ENCODE measurements around the gene PCDHGA6. TPM values are rescaled to one million over a fixed set of nuclear protein-coding genes. Genes with fewer than 3 reads are reported as not detected.
A peak's percentile ranks its signal among the peaks of the same experiment; 100 is the strongest.

Gene PCDHGA6
- total and polyA plus RNA-seq, 2 donors (not counting 1 experiment from before 2014, with no cell fraction given): 3.9 to 4.8 TPM

GRCh38 chr5:141351591-141351990 is 22.1 kb upstream of the PCDHGA6 start:
- Histone ChIP-seq H3K9ac (ENCODE audit: insufficient read depth, low read length) (no peak overlapping the region), H3K27ac (ENCODE audit: insufficient read depth, low read length) (no peak overlapping the region), H2AFZ (ENCODE audit: low read length) (no peak overlapping the region)

GRCh38 chr5:141354900-141355469 is 18.7 kb upstream of the PCDHGA6 start, which contains the start of gene PCDHGA4:
Gene PCDHGA4, plus strand, starts transcription at chr5:141355021. Its CDS starts 87 bp downstream, at chr5:141355108.
- H3K4me1 ChIP-seq (ENCODE audit: control insufficient read depth, extremely low read depth, insufficient read depth, low read length): no peaks in the 10 kb centered on the region
- H2AFZ ChIP-seq (ENCODE audit: low read length): no peak within 1 kb of the TSS
- peak in 1 of 2 donors; percentile 37 for DNase-seq (ENCODE audit: low read depth in 2 of 2)
- H3K27ac ChIP-seq (ENCODE audit: insufficient read depth, low read length): no peak within 1 kb of the TSS
- no peaks in the 10 kb centered on the region for H4K20me1 ChIP-seq (ENCODE audit: control insufficient read depth, extremely low read depth, insufficient read depth, low read length)
- H3K36me3 ChIP-seq (ENCODE audit: control insufficient read depth, insufficient read depth, low read length): no peaks in the 10 kb centered on the region
- H3K79me2 ChIP-seq (ENCODE audit: control insufficient read depth, insufficient read depth, low read length): no peaks in the 10 kb centered on the region
- H3K27me3 ChIP-seq (ENCODE audit: control insufficient read depth, insufficient read depth, low read length): peaks cover 10% of the 10 kb centered on the region
- no peak for TF ChIP-seq EZH2 (IDR thresholded peaks at IDR 0.05; ENCODE audit: low read length, missing control alignments)
- peak; percentile 36 to 50 for TF ChIP-seq CTCF (conservative IDR thresholded peaks at IDR 0.05 in 1 of 2, IDR thresholded peaks at IDR 0.05 in 1 of 2; ENCODE audit: low read depth in 1 of 2, low read length in 2 of 2)
- H3K4me3 ChIP-seq (replicated peaks in 1 of 4; ENCODE audit: control extremely low read depth in 1 of 4, insufficient read depth in 1 of 4, low read depth in 3 of 4, low read length in 4 of 4): peak within 1 kb of the TSS; percentile 23 to 51 (median 42)
- H3K9ac ChIP-seq (ENCODE audit: insufficient read depth, low read length): no peak within 1 kb of the TSS
- H3K9me3 ChIP-seq (ENCODE audit: control insufficient read depth, insufficient read depth, low read depth, low read length): no peaks in the 10 kb centered on the region
- H3K4me2 ChIP-seq (ENCODE audit: extremely low read depth, insufficient read depth, low read length): peak within 1 kb of the TSS; percentile 25

More at GRCh38 chr5:141351591-141351990, 22.1 kb upstream of the PCDHGA6 start:
- H4K20me1 ChIP-seq (ENCODE audit: control insufficient read depth, extremely low read depth, insufficient read depth, low read length): no peaks in the 10 kb centered on the region
- TF ChIP-seq EZH2 (IDR thresholded peaks at IDR 0.05; ENCODE audit: low read length, missing control alignments): no peak
- TF ChIP-seq CTCF (conservative IDR thresholded peaks at IDR 0.05 in 1 of 2, IDR thresholded peaks at IDR 0.05 in 1 of 2; ENCODE audit: low read depth in 1 of 2, low read length in 2 of 2): no peak
- H3K4me2 ChIP-seq (ENCODE audit: extremely low read depth, insufficient read depth, low read length): no peak overlapping the region
- no peaks in the 10 kb centered on the region for H3K4me1 ChIP-seq (ENCODE audit: control insufficient read depth, extremely low read depth, insufficient read depth, low read length)
- no peaks in the 10 kb centered on the region for H3K9me3 ChIP-seq (ENCODE audit: control insufficient read depth, insufficient read depth, low read depth, low read length)
- no peaks in the 10 kb centered on the region for H3K79me2 ChIP-seq (ENCODE audit: control insufficient read depth, insufficient read depth, low read length)
- peaks cover 10% of the 10 kb centered on the region for H3K27me3 ChIP-seq (ENCODE audit: control insufficient read depth, insufficient read depth, low read length)
- no peak overlapping the region for H3K4me3 ChIP-seq (replicated peaks in 1 of 4; ENCODE audit: control extremely low read depth in 1 of 4, insufficient read depth in 1 of 4, low read depth in 3 of 4, low read length in 4 of 4)
- no peak for DNase-seq (ENCODE audit: low read depth in 2 of 2)
- no peaks in the 10 kb centered on the region for H3K36me3 ChIP-seq (ENCODE audit: control insufficient read depth, insufficient read depth, low read length)

GRCh38 chr5:141355641-141356040 is 18.1 kb upstream of the PCDHGA6 start:
- H2AFZ ChIP-seq (ENCODE audit: low read length): no peak overlapping the region
- peaks cover 13% of the 10 kb centered on the region for H3K27me3 ChIP-seq (ENCODE audit: control insufficient read depth, insufficient read depth, low read length)
- H4K20me1 ChIP-seq (ENCODE audit: control insufficient read depth, extremely low read depth, insufficient read depth, low read length): no peaks in the 10 kb centered on the region
- no peak overlapping the region for H3K9ac ChIP-seq (ENCODE audit: insufficient read depth, low read length)
- no peaks in the 10 kb centered on the region for H3K9me3 ChIP-seq (ENCODE audit: control insufficient read depth, insufficient read depth, low read depth, low read length)
- no peak for DNase-seq (ENCODE audit: low read depth in 2 of 2)
- TF ChIP-seq EZH2 (IDR thresholded peaks at IDR 0.05; ENCODE audit: low read length, missing control alignments): no peak
- no peak for TF ChIP-seq CTCF (conservative IDR thresholded peaks at IDR 0.05 in 1 of 2, IDR thresholded peaks at IDR 0.05 in 1 of 2; ENCODE audit: low read depth in 1 of 2, low read length in 2 of 2)
- peak overlapping the region in 2 of 4 experiments; percentile 49 to 51 for H3K4me3 ChIP-seq (replicated peaks in 1 of 4; ENCODE audit: control extremely low read depth in 1 of 4, insufficient read depth in 1 of 4, low read depth in 3 of 4, low read length in 4 of 4)
- no peaks in the 10 kb centered on the region for H3K36me3 ChIP-seq (ENCODE audit: control insufficient read depth, insufficient read depth, low read length)
- no peaks in the 10 kb centered on the region for H3K4me1 ChIP-seq (ENCODE audit: control insufficient read depth, extremely low read depth, insufficient read depth, low read length)
- H3K27ac ChIP-seq (ENCODE audit: insufficient read depth, low read length): no peak overlapping the region
- H3K4me2 ChIP-seq (ENCODE audit: extremely low read depth, insufficient read depth, low read length): no peak overlapping the region
- no peaks in the 10 kb centered on the region for H3K79me2 ChIP-seq (ENCODE audit: control insufficient read depth, insufficient read depth, low read length)
